Fibroblast of the aortic adventitia (primary cell): ENCODE data around the gene COL17A1. TPM values are rescaled to one million over a fixed set of nuclear protein-coding genes. Genes with fewer than 3 reads are reported as not detected.

Experiments
- DNase-seq: peaks from one replicate; pipeline ENCODE4 v3.0.0-alpha.2; 2010; ENCODE audit warnings: low read depth
- H3K4me3 ChIP-seq: 2 replicates; pipeline ENCODE4 v1.5.1; 2011; ENCODE audit warnings: low read depth, mild to moderate bottlenecking, control low read depth, low read length, moderate library complexity
- CTCF ChIP-seq: IDR thresholded peaks from 2 replicates; pipeline ENCODE4 v1.5.1; 2011; ENCODE audit warnings: mild to moderate bottlenecking, low read length, control low read depth, inconsistent platforms; ENCODE audit not compliant: insufficient read depth
- total RNA-seq: library from RNA; depleted of rRNA; stranded (reverse); fragments of >200 nt; gene quantifications from 2 replicates; pipeline ENCODE4 v1.2.3, GENCODE V29; 2012; ENCODE audit warnings: low replicate concordance

Gene COL17A1
- total RNA-seq, 1 donor = 2.0 TPM

GRCh38 chr10:104099941-104100340, 14.3 kb upstream of the COL17A1 start:
- no peak for DNase-seq
- no peak for TF ChIP-seq CTCF
- no peak overlapping the region for H3K4me3 ChIP-seq

GRCh38 chr10:104099269-104099668, 13.6 kb upstream of the COL17A1 start:
- TF ChIP-seq CTCF = no peak
- no peak overlapping the region for H3K4me3 ChIP-seq
- peak; percentile 46 for DNase-seq

- H3K4me3 ChIP-seq = no peak overlapping the region
- TF ChIP-seq CTCF = no peak
- DNase-seq = no peak
These were observed 12.8 kb upstream of the COL17A1 start for GRCh38 chr10:104098358-104098925.

- no peak for DNase-seq
- no peak overlapping the region for H3K4me3 ChIP-seq
These were observed 11.0 kb upstream of the COL17A1 start for GRCh38 chr10:104096692-104097091.

GRCh38 chr10:104092749-104093148, 7.1 kb upstream of the COL17A1 start:
- no peak for DNase-seq
- H3K4me3 ChIP-seq = no peak overlapping the region
- TF ChIP-seq CTCF = no peak

More at GRCh38 chr10:104096692-104097091, 11.0 kb upstream of the COL17A1 start:
- no peak for TF ChIP-seq CTCF

GRCh38 chr10:104090611-104091010, 4.9 kb upstream of the COL17A1 start:
- TF ChIP-seq CTCF = no peak
- H3K4me3 ChIP-seq = no peak overlapping the region
- peak; percentile 43 for DNase-seq

- DNase-seq = no peak
- TF ChIP-seq CTCF = no peak
- no peak overlapping the region for H3K4me3 ChIP-seq
These were observed 3.9 kb upstream of the COL17A1 start for GRCh38 chr10:104089621-104090020.
